Measurements from ENCODE around the gene CSGALNACT2.

CSGALNACT2 gene

GRCh38 chr10:43209651-43210141 lies 71.5 kb downstream of the CSGALNACT2 start:
- Histone ChIP-seq H3K27me3 (ENCODE audit: insufficient read depth, low read length) (no peaks in the 10 kb centered on the region), H3K36me3 (ENCODE audit: insufficient read depth, low read depth, low read length) (no peaks in the 10 kb centered on the region), H3K9me3 (ENCODE audit: insufficient read depth, low read depth, low read length) (no peaks in the 10 kb centered on the region), H3K4me1 (ENCODE audit: insufficient read depth, low read length) (no peaks in the 10 kb centered on the region), H3K4me3 (ENCODE audit: low read length) (no peak overlapping the region), H3K27ac (ENCODE audit: low read length) (no peak overlapping the region), H3K9ac (ENCODE audit: low read depth, low read length) (no peak overlapping the region)

- no peak overlapping the region for H3K4me3 ChIP-seq (ENCODE audit: low read length)
- H3K9ac ChIP-seq (ENCODE audit: low read depth, low read length): no peak overlapping the region
- H3K36me3 ChIP-seq (ENCODE audit: insufficient read depth, low read depth, low read length): no peaks in the 10 kb centered on the region
- H3K27ac ChIP-seq (ENCODE audit: low read length): no peak overlapping the region
- no peaks in the 10 kb centered on the region for H3K4me1 ChIP-seq (ENCODE audit: insufficient read depth, low read length)
- H3K9me3 ChIP-seq (ENCODE audit: insufficient read depth, low read depth, low read length): no peaks in the 10 kb centered on the region
- no peaks in the 10 kb centered on the region for H3K27me3 ChIP-seq (ENCODE audit: insufficient read depth, low read length)
Observed at GRCh38 chr10:43210556-43210955, 72.3 kb downstream of the CSGALNACT2 start.

- no peaks in the 10 kb centered on the region for H3K9me3 ChIP-seq (ENCODE audit: insufficient read depth, low read depth, low read length)
- H3K4me3 ChIP-seq (ENCODE audit: low read length): no peak overlapping the region
- no peak overlapping the region for H3K9ac ChIP-seq (ENCODE audit: low read depth, low read length)
- H3K4me1 ChIP-seq (ENCODE audit: insufficient read depth, low read length): no peaks in the 10 kb centered on the region
- no peaks in the 10 kb centered on the region for H3K27me3 ChIP-seq (ENCODE audit: insufficient read depth, low read length)
- no peak overlapping the region for H3K27ac ChIP-seq (ENCODE audit: low read length)
- H3K36me3 ChIP-seq (ENCODE audit: insufficient read depth, low read depth, low read length): no peaks in the 10 kb centered on the region
Observed at GRCh38 chr10:43211030-43211429, 72.8 kb downstream of the CSGALNACT2 start.

GRCh38 chr10:43211431-43212042 lies 73.3 kb downstream of the CSGALNACT2 start:
- Histone ChIP-seq H3K4me1 (ENCODE audit: insufficient read depth, low read length) (no peaks in the 10 kb centered on the region), H3K9me3 (ENCODE audit: insufficient read depth, low read depth, low read length) (no peaks in the 10 kb centered on the region), H3K27me3 (ENCODE audit: insufficient read depth, low read length) (no peaks in the 10 kb centered on the region), H3K27ac (ENCODE audit: low read length) (no peak overlapping the region), H3K4me3 (ENCODE audit: low read length) (no peak overlapping the region), H3K9ac (ENCODE audit: low read depth, low read length) (no peak overlapping the region), H3K36me3 (ENCODE audit: insufficient read depth, low read depth, low read length) (no peaks in the 10 kb centered on the region)

GRCh38 chr10:43212043-43212721 lies 73.9 kb downstream of the CSGALNACT2 start:
- H3K9ac ChIP-seq (ENCODE audit: low read depth, low read length): no peak overlapping the region
- no peak overlapping the region for H3K27ac ChIP-seq (ENCODE audit: low read length)
- H3K4me1 ChIP-seq (ENCODE audit: insufficient read depth, low read length): no peaks in the 10 kb centered on the region
- no peaks in the 10 kb centered on the region for H3K9me3 ChIP-seq (ENCODE audit: insufficient read depth, low read depth, low read length)
- H3K36me3 ChIP-seq (ENCODE audit: insufficient read depth, low read depth, low read length): no peaks in the 10 kb centered on the region
- no peaks in the 10 kb centered on the region for H3K27me3 ChIP-seq (ENCODE audit: insufficient read depth, low read length)
- H3K4me3 ChIP-seq (ENCODE audit: low read length): no peak overlapping the region

- Histone ChIP-seq H3K27me3 (ENCODE audit: insufficient read depth, low read length) (no peaks in the 10 kb centered on the region), H3K9me3 (ENCODE audit: insufficient read depth, low read depth, low read length) (no peaks in the 10 kb centered on the region), H3K4me1 (ENCODE audit: insufficient read depth, low read length) (no peaks in the 10 kb centered on the region), H3K4me3 (ENCODE audit: low read length) (no peak overlapping the region), H3K9ac (ENCODE audit: low read depth, low read length) (no peak overlapping the region), H3K27ac (ENCODE audit: low read length) (no peak overlapping the region), H3K36me3 (ENCODE audit: insufficient read depth, low read depth, low read length) (no peaks in the 10 kb centered on the region)
Observed at GRCh38 chr10:43214071-43214955, 76.1 kb downstream of the CSGALNACT2 start.

GRCh38 chr10:43214956-43215561 lies 76.8 kb downstream of the CSGALNACT2 start:
- H3K4me3 ChIP-seq (ENCODE audit: low read length): no peak overlapping the region
- no peaks in the 10 kb centered on the region for H3K36me3 ChIP-seq (ENCODE audit: insufficient read depth, low read depth, low read length)
- no peaks in the 10 kb centered on the region for H3K27me3 ChIP-seq (ENCODE audit: insufficient read depth, low read length)
- H3K27ac ChIP-seq (ENCODE audit: low read length): no peak overlapping the region
- no peaks in the 10 kb centered on the region for H3K4me1 ChIP-seq (ENCODE audit: insufficient read depth, low read length)
- H3K9me3 ChIP-seq (ENCODE audit: insufficient read depth, low read depth, low read length): no peaks in the 10 kb centered on the region
- no peak overlapping the region for H3K9ac ChIP-seq (ENCODE audit: low read depth, low read length)

- no peaks in the 10 kb centered on the region for H3K9me3 ChIP-seq (ENCODE audit: insufficient read depth, low read depth, low read length)
- no peaks in the 10 kb centered on the region for H3K36me3 ChIP-seq (ENCODE audit: insufficient read depth, low read depth, low read length)
- no peak overlapping the region for H3K4me3 ChIP-seq (ENCODE audit: low read length)
- H3K27me3 ChIP-seq (ENCODE audit: insufficient read depth, low read length): no peaks in the 10 kb centered on the region
- H3K4me1 ChIP-seq (ENCODE audit: insufficient read depth, low read length): no peaks in the 10 kb centered on the region
- H3K27ac ChIP-seq (ENCODE audit: low read length): no peak overlapping the region
- H3K9ac ChIP-seq (ENCODE audit: low read depth, low read length): no peak overlapping the region
Observed at GRCh38 chr10:43215758-43216455, 77.7 kb downstream of the CSGALNACT2 start.

GRCh38 chr10:43216931-43217562 lies 78.8 kb downstream of the CSGALNACT2 start:
- Histone ChIP-seq H3K9me3 (ENCODE audit: insufficient read depth, low read depth, low read length) (no peaks in the 10 kb centered on the region), H3K36me3 (ENCODE audit: insufficient read depth, low read depth, low read length) (no peaks in the 10 kb centered on the region), H3K27me3 (ENCODE audit: insufficient read depth, low read length) (no peaks in the 10 kb centered on the region), H3K27ac (ENCODE audit: low read length) (no peak overlapping the region), H3K4me1 (ENCODE audit: insufficient read depth, low read length) (no peaks in the 10 kb centered on the region), H3K4me3 (ENCODE audit: low read length) (no peak overlapping the region), H3K9ac (ENCODE audit: low read depth, low read length) (no peak overlapping the region)

GRCh38 chr10:43217563-43218205 lies 79.4 kb downstream of the CSGALNACT2 start:
- no peaks in the 10 kb centered on the region for H3K27me3 ChIP-seq (ENCODE audit: insufficient read depth, low read length)
- H3K27ac ChIP-seq (ENCODE audit: low read length): no peak overlapping the region
- H3K4me1 ChIP-seq (ENCODE audit: insufficient read depth, low read length): no peaks in the 10 kb centered on the region
- H3K36me3 ChIP-seq (ENCODE audit: insufficient read depth, low read depth, low read length): no peaks in the 10 kb centered on the region
- H3K4me3 ChIP-seq (ENCODE audit: low read length): no peak overlapping the region
- no peaks in the 10 kb centered on the region for H3K9me3 ChIP-seq (ENCODE audit: insufficient read depth, low read depth, low read length)
- H3K9ac ChIP-seq (ENCODE audit: low read depth, low read length): no peak overlapping the region

Measured in iPS-20b (cell line).